Measurements from ENCODE around the gene PSMD2.

The PSMD2 gene

GRCh38 chr3:184343200-184343876 is 44.3 kb downstream of the PSMD2 start:
- DNase-seq: no peak

GRCh38 chr3:184344579-184345316 is 45.7 kb downstream of the PSMD2 start:
- no peak for DNase-seq

- no peak for DNase-seq
Measured at GRCh38 chr3:184345317-184346144, 46.5 kb downstream of the PSMD2 start.

- no peak for DNase-seq
Measured at GRCh38 chr3:184346480-184347190, 47.6 kb downstream of the PSMD2 start.

GRCh38 chr3:184347321-184348056 is 48.4 kb downstream of the PSMD2 start:
- DNase-seq: no peak

- no peak for DNase-seq
Measured at GRCh38 chr3:184348057-184348382, 49.0 kb downstream of the PSMD2 start.

GRCh38 chr3:184349563-184350470 is 50.8 kb downstream of the PSMD2 start:
- no peak for DNase-seq

- no peak for DNase-seq
Measured at GRCh38 chr3:184350618-184351017, 51.6 kb downstream of the PSMD2 start.

- DNase-seq: no peak
Measured at GRCh38 chr3:184351511-184352148, 52.6 kb downstream of the PSMD2 start.

GRCh38 chr3:184352149-184352785 is 53.2 kb downstream of the PSMD2 start:
- DNase-seq: no peak

- no peak for DNase-seq
Measured at GRCh38 chr3:184352897-184353545, 54.0 kb downstream of the PSMD2 start.

- DNase-seq: no peak
Measured at GRCh38 chr3:184353546-184353941, 54.5 kb downstream of the PSMD2 start.

- DNase-seq: no peak
Measured at GRCh38 chr3:184354121-184354728, 55.2 kb downstream of the PSMD2 start.

- no peak for DNase-seq
Measured at GRCh38 chr3:184354754-184355153, 55.7 kb downstream of the PSMD2 start.

- no peak for DNase-seq
Measured at GRCh38 chr3:184355261-184356040, 56.4 kb downstream of the PSMD2 start.

GRCh38 chr3:184357248-184358123 is 58.4 kb downstream of the PSMD2 start:
- no peak for DNase-seq

GRCh38 chr3:184358124-184358767 is 59.2 kb downstream of the PSMD2 start:
- DNase-seq: no peak

Measured in left hindlimb (tissue), 1 donor.